HL-60 (cell line): ENCODE data around the gene CDC26.

Experiments used
- DNase-seq, 2 experiments: peaks; one replicate each; pipeline ENCODE4 v3.0.0-alpha.2; 2010 to 2020; ENCODE audit warnings: low read depth in 1 of 2, low spot score in 1 of 2
- H3K27ac ChIP-seq: fragments of 250-450 bp; sonication (Bioruptor Pico); replicated peaks from 2 replicates; pipeline ENCODE4 v1.5.1; 2020; ENCODE audit warnings: mild to moderate bottlenecking, moderate library complexity
- H3K27me3 ChIP-seq: fragments of 250-450 bp; sonication (Bioruptor Pico); 2 replicates; pipeline ENCODE4 v1.5.1; 2021; ENCODE audit warnings: mild to moderate bottlenecking, moderate library complexity; ENCODE audit not compliant: insufficient read depth, poor library complexity, severe bottlenecking
- H3K4me3 ChIP-seq: replicated peaks from 2 replicates; pipeline ENCODE4 v1.5.1; 2011; ENCODE audit warnings: mild to moderate bottlenecking, control low read depth, low read length; ENCODE audit not compliant: insufficient read depth
- CTCF ChIP-seq: IDR thresholded peaks from one replicate; pipeline ENCODE4 v1.5.1; 2011; ENCODE audit warnings: low read length, control low read depth, inconsistent platforms; ENCODE audit not compliant: insufficient read depth
- GABPA ChIP-seq: IDR thresholded peaks from 2 replicates; pipeline ENCODE4 v1.6.1; 2012; ENCODE audit warnings: low read depth
- POLR2AphosphoS5 ChIP-seq: IDR thresholded peaks from 2 replicates; pipeline ENCODE4 v1.6.1; 2012; ENCODE audit warnings: low read depth
- REST ChIP-seq: IDR thresholded peaks from 2 replicates; pipeline ENCODE4 v1.6.1; 2012; ENCODE audit warnings: low read depth; ENCODE audit not compliant: insufficient replicate concordance
- SPI1 ChIP-seq: IDR thresholded peaks from 2 replicates; pipeline ENCODE4 v1.6.1; 2012; ENCODE audit warnings: low read depth, mild to moderate bottlenecking, borderline replicate concordance

The CDC26 gene

GRCh38 chr9:113231701-113232100 lies 43.7 kb downstream of the CDC26 start:
- Histone ChIP-seq H3K4me3 (no peak overlapping the region), H3K27me3 (no peaks in the 10 kb centered on the region), H3K27ac (no peak overlapping the region)
- DNase-seq, result no peak
- TF ChIP-seq SPI1 (no peak), CTCF (no peak)

- H3K4me3 ChIP-seq, result no peak overlapping the region
- no peak overlapping the region for H3K27ac ChIP-seq
- no peak for DNase-seq
- no peaks in the 10 kb centered on the region for H3K27me3 ChIP-seq
- no peak for TF ChIP-seq CTCF
- no peak for TF ChIP-seq POLR2AphosphoS5
- TF ChIP-seq GABPA, result no peak
- TF ChIP-seq SPI1, result no peak
- TF ChIP-seq REST, result no peak
Observed at GRCh38 chr9:113228130-113228665, 47.2 kb downstream of the CDC26 start.

- DNase-seq, result no peak
- TF ChIP-seq POLR2AphosphoS5 (no peak), SPI1 (no peak), GABPA (no peak)
- H3K27ac ChIP-seq, result no peak overlapping the region
Observed at GRCh38 chr9:113227436-113227835, 47.9 kb downstream of the CDC26 start.

GRCh38 chr9:113223963-113224362 lies 51.4 kb downstream of the CDC26 start:
- Histone ChIP-seq H3K27me3 (no peaks in the 10 kb centered on the region), H3K4me3 (no peak overlapping the region), H3K27ac (no peak overlapping the region)
- no peak for DNase-seq
- TF ChIP-seq REST (no peak), GABPA (no peak), POLR2AphosphoS5 (no peak)

More at GRCh38 chr9:113227436-113227835, 47.9 kb downstream of the CDC26 start:
- Histone ChIP-seq H3K4me3 (no peak overlapping the region), H3K27me3 (no peaks in the 10 kb centered on the region)

GRCh38 chr9:113222482-113222841 lies 52.9 kb downstream of the CDC26 start:
- DNase-seq, result peak in 1 of 2 experiments; percentile 38
- no peaks in the 10 kb centered on the region for H3K27me3 ChIP-seq
- peak overlapping the region; percentile 97 for H3K4me3 ChIP-seq
- no peak overlapping the region for H3K27ac ChIP-seq
- no peak for TF ChIP-seq CTCF
- no peak for TF ChIP-seq SPI1
- TF ChIP-seq POLR2AphosphoS5, result no peak
- no peak for TF ChIP-seq REST
- no peak for TF ChIP-seq GABPA
